GM12878 (cell line): Measurements from ENCODE around the gene CLDN15. TPM values are rescaled to one million over a fixed set of nuclear protein-coding genes. Genes with fewer than 3 reads are reported as not detected.

Experiments
- BRCA1 ChIP-seq: IDR thresholded peaks from 2 replicates; pipeline ENCODE4 v1.6.1; 2011; ENCODE audit warnings: low read depth, low read length, improper control_type of control experiment
- CBFB ChIP-seq: IDR thresholded peaks from 2 replicates; pipeline ENCODE4 v1.6.1; 2016; ENCODE audit warnings: antibody characterized with exemption, low read depth
- CHD4 ChIP-seq: fragments of 200-600 bp; sonication (generic); IDR thresholded peaks from 2 replicates; pipeline ENCODE4 v1.6.1; 2016; ENCODE audit warnings: mild to moderate bottlenecking
- DPF2 ChIP-seq: fragments of 450-650 bp; IDR thresholded peaks from 2 replicates; pipeline ENCODE4 v1.6.1; 2017; ENCODE audit warnings: mild to moderate bottlenecking
- ELK1 ChIP-seq: IDR thresholded peaks from 2 replicates; pipeline ENCODE4 v1.6.1; 2012; ENCODE audit warnings: low read depth, low read length, improper control_type of control experiment
- IKZF1 ChIP-seq: fragments of 450-650 bp; conservative IDR thresholded peaks from 2 replicates; pipeline ENCODE4 v1.6.1; 2017; ENCODE audit warnings: antibody characterized with exemption, mild to moderate bottlenecking
- JUND ChIP-seq: IDR thresholded peaks from 2 replicates; pipeline ENCODE4 v1.6.1; 2012; ENCODE audit warnings: low read depth, mild to moderate bottlenecking, low read length, improper control_type of control experiment, moderate library complexity
- MLLT1 ChIP-seq: fragments of 450-650 bp; IDR thresholded peaks from 2 replicates; pipeline ENCODE4 v1.6.1; 2016; ENCODE audit warnings: mild to moderate bottlenecking
- MTA3 ChIP-seq: IDR thresholded peaks from 2 replicates; pipeline ENCODE4 v1.6.1; 2012; ENCODE audit warnings: low read length, inconsistent platforms, borderline replicate concordance
- NFYA ChIP-seq: IDR thresholded peaks from 2 replicates; pipeline ENCODE4 v1.6.1; 2011; ENCODE audit warnings: low read depth, mild to moderate bottlenecking, low read length, improper control_type of control experiment, borderline replicate concordance
- POLR2AphosphoS2 ChIP-seq: IDR thresholded peaks from 2 replicates; pipeline ENCODE4 v1.6.1; 2011; ENCODE audit warnings: low read depth, mild to moderate bottlenecking, low read length, improper control_type of control experiment, moderate library complexity
- POLR2AphosphoS5 ChIP-seq: IDR thresholded peaks from 2 replicates; pipeline ENCODE4 v1.6.1; 2011; ENCODE audit warnings: mild to moderate bottlenecking, low read length, inconsistent platforms
- RFX5 ChIP-seq: IDR thresholded peaks from 2 replicates; pipeline ENCODE4 v1.6.1; 2011; ENCODE audit warnings: low read depth, low read length, improper control_type of control experiment
- SP1 ChIP-seq: IDR thresholded peaks from one replicate; pipeline ENCODE4 v1.6.1; 2011; ENCODE audit warnings: low read depth, low read length
- STAT3 ChIP-seq: IDR thresholded peaks from 2 replicates; pipeline ENCODE4 v1.6.1; 2011; ENCODE audit warnings: low read depth, low read length, improper control_type of control experiment
- TARDBP ChIP-seq: IDR thresholded peaks from 2 replicates; pipeline ENCODE4 v1.6.1; 2016; ENCODE audit warnings: borderline replicate concordance
- TCF12 ChIP-seq: IDR thresholded peaks from 2 replicates; pipeline ENCODE4 v1.6.1; 2011; ENCODE audit warnings: low read depth, mild to moderate bottlenecking, low read length
- USF2 ChIP-seq: IDR thresholded peaks from 2 replicates; pipeline ENCODE4 v1.6.1; 2011; ENCODE audit warnings: low read depth, low read length, improper control_type of control experiment, borderline replicate concordance
- WRNIP1 ChIP-seq: IDR thresholded peaks from 2 replicates; pipeline ENCODE4 v1.6.1; 2011; ENCODE audit warnings: low read depth, low read length, improper control_type of control experiment, borderline replicate concordance
- ZNF207 ChIP-seq: fragments of 450-650 bp; IDR thresholded peaks from 2 replicates; pipeline ENCODE4 v1.6.1; 2014; ENCODE audit warnings: antibody characterized with exemption, mild to moderate bottlenecking, borderline replicate concordance
- polyA plus RNA-seq, 11 experiments: library from polyadenylated mRNA; depleted of rRNA in 4 of 11; unstranded in 6 of 11; stranded (reverse) in 5 of 11; fragments of >200 nt; fragmentation: Nextera tagmentation in 4 of 11; fragmentation: Illumina TruSeq in 1 of 11; extraction: Ambion mirVana in 4 of 11; extraction: Trizol in 1 of 11; gene quantifications; 1 replicate in 1 of 11; 2 replicates in 10 of 11; pipeline versions ENCODE4 v1.2.1 to v1.2.3, GENCODE V29; 2011 to 2016; ENCODE audit warnings: inconsistent platforms in 2 of 11, missing spikeins in 2 of 11, low read depth in 1 of 11
- total RNA-seq, 4 experiments: library from RNA; depleted of rRNA in 3 of 4; stranded (reverse); fragments of >200 nt in 3 of 4; fragmentation: Illumina TruSeq in 1 of 4; extraction: Trizol in 1 of 4; gene quantifications; 2 replicates each; pipeline versions ENCODE4 v1.2.1 to v1.2.3, GENCODE V29; 2013 to 2021
- TF ChIP-seq, protein P1 (sequence below): fragments of 450-650 bp; conservative IDR thresholded peaks from 2 replicates; pipeline ENCODE4 v1.6.1; 2017; ENCODE audit warnings: mild to moderate bottlenecking, moderate library complexity
- TF ChIP-seq, protein P2 (sequence below): IDR thresholded peaks from 2 replicates; pipeline ENCODE4 v1.6.1; 2011; ENCODE audit warnings: borderline replicate concordance, low read depth, mild to moderate bottlenecking, moderate library complexity, low read length; ENCODE audit not compliant: insufficient read depth, poor library complexity, severe bottlenecking

Gene CLDN15
- total and polyA plus RNA-seq, 10 of the 15 experiments (the other 5 are each of a cell fraction or from before 2014, with no cell fraction given): 0.47 to 15.0 (median 6.6) TPM

GRCh38 chr7:101217388-101218235, 20.0 kb downstream of the CLDN15 start, which contains the start of the genes PLOD3 and ZNHIT1 (continued):
- TF ChIP-seq, protein P1, sequence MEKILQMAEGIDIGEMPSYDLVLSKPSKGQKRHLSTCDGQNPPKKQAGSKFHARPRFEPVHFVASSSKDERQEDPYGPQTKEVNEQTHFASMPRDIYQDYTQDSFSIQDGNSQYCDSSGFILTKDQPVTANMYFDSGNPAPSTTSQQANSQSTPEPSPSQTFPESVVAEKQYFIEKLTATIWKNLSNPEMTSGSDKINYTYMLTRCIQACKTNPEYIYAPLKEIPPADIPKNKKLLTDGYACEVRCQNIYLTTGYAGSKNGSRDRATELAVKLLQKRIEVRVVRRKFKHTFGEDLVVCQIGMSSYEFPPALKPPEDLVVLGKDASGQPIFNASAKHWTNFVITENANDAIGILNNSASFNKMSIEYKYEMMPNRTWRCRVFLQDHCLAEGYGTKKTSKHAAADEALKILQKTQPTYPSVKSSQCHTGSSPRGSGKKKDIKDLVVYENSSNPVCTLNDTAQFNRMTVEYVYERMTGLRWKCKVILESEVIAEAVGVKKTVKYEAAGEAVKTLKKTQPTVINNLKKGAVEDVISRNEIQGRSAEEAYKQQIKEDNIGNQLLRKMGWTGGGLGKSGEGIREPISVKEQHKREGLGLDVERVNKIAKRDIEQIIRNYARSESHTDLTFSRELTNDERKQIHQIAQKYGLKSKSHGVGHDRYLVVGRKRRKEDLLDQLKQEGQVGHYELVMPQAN: peak; percentile 62
- TF ChIP-seq IKZF1: peak; percentile 82
- no peak for TF ChIP-seq USF2
- no peak for TF ChIP-seq STAT3
- TF ChIP-seq TARDBP: no peak
- peak; percentile 34; the same call in 1 of the 2 replicates for TF ChIP-seq MLLT1
- TF ChIP-seq, protein P2, sequence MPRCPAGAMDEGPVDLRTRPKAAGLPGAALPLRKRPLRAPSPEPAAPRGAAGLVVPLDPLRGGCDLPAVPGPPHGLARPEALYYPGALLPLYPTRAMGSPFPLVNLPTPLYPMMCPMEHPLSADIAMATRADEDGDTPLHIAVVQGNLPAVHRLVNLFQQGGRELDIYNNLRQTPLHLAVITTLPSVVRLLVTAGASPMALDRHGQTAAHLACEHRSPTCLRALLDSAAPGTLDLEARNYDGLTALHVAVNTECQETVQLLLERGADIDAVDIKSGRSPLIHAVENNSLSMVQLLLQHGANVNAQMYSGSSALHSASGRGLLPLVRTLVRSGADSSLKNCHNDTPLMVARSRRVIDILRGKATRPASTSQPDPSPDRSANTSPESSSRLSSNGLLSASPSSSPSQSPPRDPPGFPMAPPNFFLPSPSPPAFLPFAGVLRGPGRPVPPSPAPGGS: no peak
- TF ChIP-seq POLR2AphosphoS2: 0 out of 2 replicates have a peak, but pooled peaks have one; percentile 32
- TF ChIP-seq POLR2AphosphoS5: peak; percentile 42; the same call in 1 of the 2 replicates
- no peak for TF ChIP-seq CHD4
- TF ChIP-seq JUND: no peak
- no peak for TF ChIP-seq SP1
- no peak for TF ChIP-seq NFYA
- TF ChIP-seq ZNF207: peak; percentile 18; the same call in 1 of the 2 replicates
- peak; percentile 73 for TF ChIP-seq CBFB
- no peak for TF ChIP-seq WRNIP1
- no peak; the same call in 1 of the 2 replicates for TF ChIP-seq MTA3
- peak; percentile 87; the same call in 1 of the 2 replicates for TF ChIP-seq ELK1
- no peak for TF ChIP-seq RFX5
- TF ChIP-seq TCF12: no peak
- TF ChIP-seq BRCA1: no peak
- peak; percentile 52; the same call in 1 of the 2 replicates for TF ChIP-seq DPF2
